ENCODE results near the gene BMPR1A. TPM values are rescaled to one million over a fixed set of nuclear protein-coding genes. Genes with fewer than 3 reads are reported as not detected.

The BMPR1A gene
- total and polyA plus RNA-seq, 10 of the 15 experiments (the other 5 are each of a cell fraction or from before 2014, with no cell fraction given) = 2.3 to 22.7 (median 13.1) TPM

GRCh38 chr10:86768412-86769062, 12.1 kb downstream of the BMPR1A start (continued):
- no peak for TF ChIP-seq SKIL (IDR thresholded peaks at IDR 0.05; ENCODE audit: low read depth, poor library complexity, severe bottlenecking)
- TF ChIP-seq ZZZ3 (IDR thresholded peaks at IDR 0.05; ENCODE audit: control insufficient read depth, insufficient read length, low read depth) = no peak
- TF ChIP-seq FOXM1 (IDR thresholded peaks at IDR 0.05; ENCODE audit: low read depth, low read length) = no peak
- no peak for TF ChIP-seq FOXK2 (IDR thresholded peaks at IDR 0.05)

- ChIA-PET POLR2A (interaction anchor here (0.6 to 1.6 kb wide), 2 partner anchors 8 to 17 kb away, joined by 3 to 5 read pairs; no protein-coding TSS in a partner anchor), CTCF (interaction anchor here (0.6 to 2.1 kb wide), 4 partner anchors 10 to 131 kb away, joined by 3 to 6 read pairs (median 3); no protein-coding TSS in a partner anchor), RAD21 (ENCODE audit: unreplicated experiment) (interaction anchor here (0.6 kb wide), 1 partner anchor 27 kb away, joined by 4 read pairs; no protein-coding TSS in a partner anchor), SMC1A (ENCODE audit: uncharacterized antibody, unreplicated experiment) (interaction anchor here (0.7 to 2.5 kb wide), 8 partner anchors 10 to 57 kb away, joined by 3 to 11 read pairs (median 4); no protein-coding TSS in a partner anchor)
- H3K9ac ChIP-seq (ENCODE audit: control insufficient read depth, insufficient read depth, low read length) = no peak overlapping the region
- no peak overlapping the region for H2AFZ ChIP-seq (ENCODE audit: control insufficient read depth, low read depth, low read length)
- no peak for DNase-seq (ENCODE audit: low read depth, low spot score)
- peaks cover 22% of the 10 kb centered on the region for H3K4me1 ChIP-seq (ENCODE audit: control insufficient read depth, insufficient read depth, low read length)
- 97% methylated on average over 10 of the region's 10 CpGs for WGBS (ENCODE audit: insufficient coverage, insufficient replicate concordance, low lambda C conversion rate, missing lambda C conversion rate)
- ATAC-seq = no peak; the same call in 2 of the 3 replicates
- H3K9me3 ChIP-seq (replicated peaks; ENCODE audit: control insufficient read depth, insufficient read depth, low read length) = no peaks in the 10 kb centered on the region
- no peak overlapping the region for H3K4me2 ChIP-seq (ENCODE audit: control insufficient read depth, insufficient read depth)
- H4K20me1 ChIP-seq (ENCODE audit: control insufficient read depth, insufficient read depth) = peaks cover 3% of the 10 kb centered on the region
- H3K27me3 ChIP-seq (replicated peaks in 1 of 2; ENCODE audit: control insufficient read depth in 2 of 2, insufficient read depth in 2 of 2, low read length in 1 of 2) = no peaks in the 10 kb centered on the region
- intact Hi-C loops (cut with micrococcal nuclease; ENCODE audit: unreplicated experiment) = no loop called here
- BruUV-seq (replicated peaks) = no TSS peak
- H3K36me3 ChIP-seq (ENCODE audit: control insufficient read depth in 2 of 2, insufficient read depth in 2 of 2, low read length in 1 of 2) = no peaks in the 10 kb centered on the region; a peak in 1 of 4 replicates
- FAIRE-seq = no peak
- peaks cover 39% of the 10 kb centered on the region for H3K79me2 ChIP-seq (ENCODE audit: control insufficient read depth, insufficient read depth, low read length)
- no peak overlapping the region for H3K27ac ChIP-seq (ENCODE audit: control insufficient read depth, insufficient read depth)
- no peak overlapping the region for H3K4me3 ChIP-seq
- in situ Hi-C loops (cut with MboI) = no loop called here
- TF ChIP-seq MEF2A (IDR thresholded peaks at IDR 0.05; ENCODE audit: insufficient read depth, low read depth, low read length) = no peak
- no peak for TF ChIP-seq PRDM15 (CRISPR knock-in tag; IDR thresholded peaks at IDR 0.05)
- TF ChIP-seq CREB1 (IDR thresholded peaks at IDR 0.05; ENCODE audit: low read depth) = no peak
- no peak for TF ChIP-seq HCFC1 (IDR thresholded peaks at IDR 0.05; ENCODE audit: low read length)
- no peak for TF ChIP-seq ATF3 (IDR thresholded peaks at IDR 0.05; ENCODE audit: borderline replicate concordance, extremely low read depth, low read depth, low read length)
- TF ChIP-seq IKZF1 (conservative IDR thresholded peaks at IDR 0.05) = no peak
- TF ChIP-seq TAF1 (IDR thresholded peaks at IDR 0.05; ENCODE audit: borderline replicate concordance, low read depth, low read length) = no peak
- no peak for TF ChIP-seq TCF3 (IDR thresholded peaks at IDR 0.05; ENCODE audit: borderline replicate concordance, insufficient read depth, low read depth, low read length)
Measured at GRCh38 chr10:86769991-86770390, 13.6 kb downstream of the BMPR1A start.

Measured in GM12878 (cell line).